Panc1 (cell line): ENCODE results near the gene HCFC1R1. TPM values are rescaled to one million over a fixed set of nuclear protein-coding genes. Genes with fewer than 3 reads are reported as not detected.

Experiments used
- ATAC-seq: fragments of 200-7000 bp; cut with Tn5 transposase; 2 replicates; pipeline ENCODE4 v1.9.1; 2020; ENCODE audit warnings: mild to moderate bottlenecking, moderate library complexity
- BruUV-seq: library from RNA; stranded (reverse); fragments of 400-500 nt; replicated peaks from 2 replicates; lab custom pipeline; 2021; lab: Mats Ljungman, UMichigan
- CTCF ChIA-PET: fragments of 300-600 bp; sonication (Branson Sonifier 250); formaldehyde crosslinking; loops from one replicate; lab custom pipeline; 2022; ENCODE audit warnings: antibody characterized with exemption; lab: Charles Lee
- POLR2A ChIA-PET: fragments of 300-600 bp; sonication (Branson Sonifier 250); formaldehyde crosslinking; loops from one replicate; lab custom pipeline; 2022; ENCODE audit warnings: antibody characterized with exemption; lab: Charles Lee
- DNase-seq: peaks from one replicate; pipeline ENCODE4 v3.0.0-alpha.2; 2010; ENCODE audit warnings: low read depth, low spot score
- H3K27ac ChIP-seq: 2 replicates; pipeline ENCODE4 v1.5.1; 2011; ENCODE audit warnings: mild to moderate bottlenecking, low read length, inconsistent platforms
- H3K27me3 ChIP-seq: fragments of 200-500 bp; sonication (Bioruptor generic); 2 replicates; pipeline ENCODE4 v1.6.0; 2014; ENCODE audit warnings: low read length, inconsistent platforms; ENCODE audit not compliant: control insufficient read depth, insufficient read depth
- H3K36me3 ChIP-seq: fragments of 200-500 bp; sonication (Bioruptor generic); 2 replicates; pipeline ENCODE4 v1.5.1; 2014; ENCODE audit warnings: inconsistent platforms, mild to moderate bottlenecking, low read length, moderate library complexity; ENCODE audit not compliant: control insufficient read depth, insufficient read depth
- H3K4me1 ChIP-seq: 2 replicates; pipeline ENCODE4 v1.5.1; 2011; ENCODE audit warnings: inconsistent platforms, mild to moderate bottlenecking, low read length, moderate library complexity; ENCODE audit not compliant: control insufficient read depth, insufficient read depth
- H3K4me3 ChIP-seq, 2 experiments: 2 replicates each; pipeline ENCODE4 v1.5.1; 2011 to 2012; ENCODE audit warnings: low read depth in 2 of 2, low read length in 2 of 2, mild to moderate bottlenecking in 2 of 2, inconsistent platforms in 1 of 2, moderate library complexity in 1 of 2
- H3K9me3 ChIP-seq: fragments of 200-500 bp; sonication (Bioruptor generic); 2 replicates; pipeline ENCODE4 v1.5.1; 2014; ENCODE audit warnings: low read depth, mild to moderate bottlenecking, inconsistent platforms, low read length, moderate library complexity; ENCODE audit not compliant: control insufficient read depth, insufficient read depth
- POLR2AphosphoS5 ChIP-seq: IDR thresholded peaks from 2 replicates; pipeline ENCODE4 v1.6.1; 2012; ENCODE audit warnings: mild to moderate bottlenecking, low read depth, low read length, moderate library complexity
- SIN3A ChIP-seq: IDR thresholded peaks from 2 replicates; pipeline ENCODE4 v1.6.1; 2012; ENCODE audit warnings: low read depth, mild to moderate bottlenecking, low read length, moderate library complexity, borderline replicate concordance; ENCODE audit not compliant: insufficient read depth
- TCF7L2 ChIP-seq: IDR thresholded peaks from 2 replicates; pipeline ENCODE4 v1.6.1; 2011; ENCODE audit warnings: mild to moderate bottlenecking, low read depth, low read length, inconsistent platforms
- in situ Hi-C: cut with HindIII; loops from 2 replicates; pipeline ENCODE4 v1.10.0; 2016; ENCODE audit warnings: low sequenced_read_pairs, low pct_unique_long_range_greater_than_20kb
- intact Hi-C: fragments of 100-400 bp; cut with micrococcal nuclease; formaldehyde crosslinking; loops from one replicate; pipeline ENCODE4 v1.10.0; 2022; ENCODE audit not compliant: unreplicated experiment
- total RNA-seq: library from RNA; stranded (reverse); gene quantifications from one replicate; pipeline ENCODE4 v1.2.1, GENCODE V29; 2021; ENCODE audit not compliant: unreplicated experiment
- TF ChIP-seq, protein P1 (sequence below), 2 experiments: IDR thresholded peaks; 2 replicates each; pipeline ENCODE4 v1.6.1; 2011 to 2012; ENCODE audit warnings: low read depth in 2 of 2, control low read depth in 1 of 2, low read length in 1 of 2, mild to moderate bottlenecking in 1 of 2, moderate library complexity in 1 of 2; ENCODE audit not compliant: insufficient read depth in 1 of 2
- TF ChIP-seq, protein P2 (sequence below): fragments of 450-650 bp; IDR thresholded peaks from 2 replicates; pipeline ENCODE4 v1.5.1; 2017; ENCODE audit warnings: mild to moderate bottlenecking

Gene HCFC1R1
- total RNA-seq, 1 experiment from 2014 or later, result 67.3 TPM

DNA sequence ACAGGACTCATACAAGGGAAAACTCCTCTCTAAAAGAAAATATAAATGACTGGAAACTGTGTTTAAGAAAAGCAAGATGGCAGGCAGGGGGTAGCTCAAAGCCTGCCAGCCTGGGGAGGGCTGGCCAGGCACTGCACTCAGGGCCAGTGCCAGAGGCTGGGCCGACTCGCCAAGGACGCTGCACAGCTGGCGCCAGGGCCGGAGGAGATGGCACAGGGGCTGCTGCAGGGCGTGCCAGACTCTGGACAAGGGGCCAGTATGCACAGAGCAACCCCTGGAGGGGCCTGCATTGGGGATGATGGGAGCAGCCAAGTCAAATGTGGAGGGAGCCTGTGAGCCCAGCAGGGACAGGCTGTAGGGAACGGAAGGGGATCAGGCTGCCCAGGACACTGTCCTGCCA lies 47.5 kb downstream of the HCFC1R1 start:
- POLR2A ChIA-PET, result no interaction called here
- peaks cover 2% of the 10 kb centered on the region; the same call in 1 of the 2 replicates for H3K36me3 ChIP-seq
- no peaks in the 10 kb centered on the region for H3K27me3 ChIP-seq
- no peak for DNase-seq
- TF ChIP-seq POLR2AphosphoS5, result no peak
- TF ChIP-seq, protein P1, sequence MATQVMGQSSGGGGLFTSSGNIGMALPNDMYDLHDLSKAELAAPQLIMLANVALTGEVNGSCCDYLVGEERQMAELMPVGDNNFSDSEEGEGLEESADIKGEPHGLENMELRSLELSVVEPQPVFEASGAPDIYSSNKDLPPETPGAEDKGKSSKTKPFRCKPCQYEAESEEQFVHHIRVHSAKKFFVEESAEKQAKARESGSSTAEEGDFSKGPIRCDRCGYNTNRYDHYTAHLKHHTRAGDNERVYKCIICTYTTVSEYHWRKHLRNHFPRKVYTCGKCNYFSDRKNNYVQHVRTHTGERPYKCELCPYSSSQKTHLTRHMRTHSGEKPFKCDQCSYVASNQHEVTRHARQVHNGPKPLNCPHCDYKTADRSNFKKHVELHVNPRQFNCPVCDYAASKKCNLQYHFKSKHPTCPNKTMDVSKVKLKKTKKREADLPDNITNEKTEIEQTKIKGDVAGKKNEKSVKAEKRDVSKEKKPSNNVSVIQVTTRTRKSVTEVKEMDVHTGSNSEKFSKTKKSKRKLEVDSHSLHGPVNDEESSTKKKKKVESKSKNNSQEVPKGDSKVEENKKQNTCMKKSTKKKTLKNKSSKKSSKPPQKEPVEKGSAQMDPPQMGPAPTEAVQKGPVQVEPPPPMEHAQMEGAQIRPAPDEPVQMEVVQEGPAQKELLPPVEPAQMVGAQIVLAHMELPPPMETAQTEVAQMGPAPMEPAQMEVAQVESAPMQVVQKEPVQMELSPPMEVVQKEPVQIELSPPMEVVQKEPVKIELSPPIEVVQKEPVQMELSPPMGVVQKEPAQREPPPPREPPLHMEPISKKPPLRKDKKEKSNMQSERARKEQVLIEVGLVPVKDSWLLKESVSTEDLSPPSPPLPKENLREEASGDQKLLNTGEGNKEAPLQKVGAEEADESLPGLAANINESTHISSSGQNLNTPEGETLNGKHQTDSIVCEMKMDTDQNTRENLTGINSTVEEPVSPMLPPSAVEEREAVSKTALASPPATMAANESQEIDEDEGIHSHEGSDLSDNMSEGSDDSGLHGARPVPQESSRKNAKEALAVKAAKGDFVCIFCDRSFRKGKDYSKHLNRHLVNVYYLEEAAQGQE (IDR thresholded peaks at IDR 0.05; ENCODE audit: insufficient read depth in 1 of 2, low read depth in 2 of 2, low read length in 1 of 2), result no peak
- no peak for TF ChIP-seq TCF7L2
- TF ChIP-seq, protein P2, sequence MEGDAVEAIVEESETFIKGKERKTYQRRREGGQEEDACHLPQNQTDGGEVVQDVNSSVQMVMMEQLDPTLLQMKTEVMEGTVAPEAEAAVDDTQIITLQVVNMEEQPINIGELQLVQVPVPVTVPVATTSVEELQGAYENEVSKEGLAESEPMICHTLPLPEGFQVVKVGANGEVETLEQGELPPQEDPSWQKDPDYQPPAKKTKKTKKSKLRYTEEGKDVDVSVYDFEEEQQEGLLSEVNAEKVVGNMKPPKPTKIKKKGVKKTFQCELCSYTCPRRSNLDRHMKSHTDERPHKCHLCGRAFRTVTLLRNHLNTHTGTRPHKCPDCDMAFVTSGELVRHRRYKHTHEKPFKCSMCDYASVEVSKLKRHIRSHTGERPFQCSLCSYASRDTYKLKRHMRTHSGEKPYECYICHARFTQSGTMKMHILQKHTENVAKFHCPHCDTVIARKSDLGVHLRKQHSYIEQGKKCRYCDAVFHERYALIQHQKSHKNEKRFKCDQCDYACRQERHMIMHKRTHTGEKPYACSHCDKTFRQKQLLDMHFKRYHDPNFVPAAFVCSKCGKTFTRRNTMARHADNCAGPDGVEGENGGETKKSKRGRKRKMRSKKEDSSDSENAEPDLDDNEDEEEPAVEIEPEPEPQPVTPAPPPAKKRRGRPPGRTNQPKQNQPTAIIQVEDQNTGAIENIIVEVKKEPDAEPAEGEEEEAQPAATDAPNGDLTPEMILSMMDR, result no peak
- TF ChIP-seq SIN3A, result no peak
- CTCF ChIA-PET, result interaction anchor here (0.6 kb wide), 1 partner anchor 301 kb away, joined by 3 read pairs; no protein-coding TSS in a partner anchor
- peaks cover 55% of the 10 kb centered on the region for H3K4me1 ChIP-seq
- no peak overlapping the region for H3K4me3 ChIP-seq
- H3K9me3 ChIP-seq, result no peaks in the 10 kb centered on the region
- BruUV-seq, result no TSS peak
- intact Hi-C loops, result no loop called here
- in situ Hi-C loops, result no loop called here
- no peak for ATAC-seq
- H3K27ac ChIP-seq, result no peak overlapping the region

DNA sequence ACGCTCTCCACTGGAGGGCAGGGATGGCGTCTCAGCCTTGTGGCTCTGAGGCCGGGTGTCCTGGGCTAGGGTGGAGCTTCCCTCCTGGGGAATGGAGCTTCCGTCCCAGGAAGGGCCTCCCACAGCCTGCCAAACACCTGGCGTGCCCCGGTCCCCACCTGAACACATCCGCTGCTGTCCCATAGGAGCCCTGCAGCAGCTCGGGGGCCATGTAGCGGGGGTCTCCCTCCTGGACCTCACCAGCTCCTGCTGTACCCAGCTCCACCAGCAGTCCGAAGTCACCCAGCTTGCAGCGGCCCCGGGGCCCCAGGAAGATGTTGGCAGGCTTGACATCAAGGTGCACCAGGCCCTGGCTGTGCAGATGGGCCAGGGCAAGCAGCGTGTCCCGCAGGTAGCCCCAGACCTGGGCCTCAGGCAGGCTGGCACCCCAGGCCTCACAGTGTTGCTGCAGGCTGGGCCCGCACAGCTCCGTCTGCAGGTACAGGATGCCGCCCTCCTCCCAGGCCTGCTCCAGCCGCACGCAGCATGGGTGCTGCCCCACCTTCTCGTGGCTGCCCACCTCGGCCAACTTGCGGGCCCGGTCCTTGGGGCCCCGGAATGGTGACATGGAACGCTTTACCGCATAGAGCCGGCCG lies 48.5 kb downstream of the HCFC1R1 start:
- POLR2A ChIA-PET, result interaction anchor here (0.6 kb wide), 1 partner anchor 725 kb away, joined by 15 read pairs; no protein-coding TSS in a partner anchor
- DNase-seq (no peak), ATAC-seq (no peak)
- Histone ChIP-seq H3K27me3 (no peaks in the 10 kb centered on the region), H3K4me1 (peaks cover 58% of the 10 kb centered on the region), H3K27ac (no peak overlapping the region), H3K36me3 (peaks cover 2% of the 10 kb centered on the region; the same call in 1 of the 2 replicates), H3K9me3 (no peaks in the 10 kb centered on the region), H3K4me3 (no peak overlapping the region)
- in situ Hi-C loops, result no loop called here
- no TSS peak for BruUV-seq
- CTCF ChIA-PET, result interaction anchor here (0.6 kb wide), 1 partner anchor 301 kb away, joined by 3 read pairs; no protein-coding TSS in a partner anchor
- intact Hi-C loops, result no loop called here
- TF ChIP-seq, protein P1 (IDR thresholded peaks at IDR 0.05; ENCODE audit: insufficient read depth in 1 of 2, low read depth in 2 of 2, low read length in 1 of 2), result no peak
- TF ChIP-seq POLR2AphosphoS5, result no peak
- TF ChIP-seq SIN3A, result no peak
- TF ChIP-seq, protein P2, result no peak
- no peak for TF ChIP-seq TCF7L2
